ENCODE results near the gene RGL4. TPM values are rescaled to one million over a fixed set of nuclear protein-coding genes. Genes with fewer than 3 reads are reported as not detected.

RGL4 gene
- total and polyA plus RNA-seq, 2 experiments from 2014 or later: 0.68 TPM; not detected in 1

- Histone ChIP-seq H3K9me2 (replicated peaks; ENCODE audit: insufficient read depth) (no peaks in the 10 kb centered on the region), H2AFZ (no peak overlapping the region), H4K20me1 (ENCODE audit: insufficient read depth, poor library complexity, severe bottlenecking) (no peaks in the 10 kb centered on the region), H3K4me3 (no peak overlapping the region), H3K4me1 (ENCODE audit: insufficient read depth) (peaks cover 7% of the 10 kb centered on the region), H3K36me3 (replicated peaks; ENCODE audit: insufficient read depth, low read depth) (no peaks in the 10 kb centered on the region), H3K27ac (no peak overlapping the region), H3K4me2 (no peak overlapping the region), H3K27me3 (no peaks in the 10 kb centered on the region), H3K9me3 (ENCODE audit: low read depth) (no peaks in the 10 kb centered on the region), H3K79me2 (peaks cover 20% of the 10 kb centered on the region)
- WGBS (ENCODE audit: low lambda C conversion rate, missing lambda C conversion rate): 93% methylated on average over 4 of the region's 4 CpGs
- DNase-seq (ENCODE audit: low spot score): no peak
- no peak for TF ChIP-seq EZH2 (IDR thresholded peaks at IDR 0.05; ENCODE audit: borderline replicate concordance)
- no peak for TF ChIP-seq EZH2phosphoT487 (IDR thresholded peaks at IDR 0.05; ENCODE audit: low read depth, severe bottlenecking, unreplicated experiment)
- TF ChIP-seq CTCF (IDR thresholded peaks at IDR 0.05; ENCODE audit: poor library complexity): no peak
Measured at GRCh38 chr22:23698094-23698493, 7.3 kb downstream of the RGL4 start.

- H3K4me2 ChIP-seq: no peak overlapping the region
- H3K27ac ChIP-seq: no peak overlapping the region
- no peak for TF ChIP-seq CTCF (IDR thresholded peaks at IDR 0.05; ENCODE audit: poor library complexity)
- no peak for TF ChIP-seq EZH2phosphoT487 (IDR thresholded peaks at IDR 0.05; ENCODE audit: low read depth, severe bottlenecking, unreplicated experiment)
- no peak for TF ChIP-seq EZH2 (IDR thresholded peaks at IDR 0.05; ENCODE audit: borderline replicate concordance)
- H2AFZ ChIP-seq: no peak overlapping the region
- H3K27me3 ChIP-seq: no peaks in the 10 kb centered on the region
- no peaks in the 10 kb centered on the region for H3K9me3 ChIP-seq (ENCODE audit: low read depth)
- peaks cover 27% of the 10 kb centered on the region for H3K79me2 ChIP-seq
- no peak for DNase-seq (ENCODE audit: low spot score)
- no peak overlapping the region for H3K4me3 ChIP-seq
- H3K36me3 ChIP-seq (replicated peaks; ENCODE audit: insufficient read depth, low read depth): no peaks in the 10 kb centered on the region
- WGBS (ENCODE audit: low lambda C conversion rate, missing lambda C conversion rate): 98% methylated on average over 10 of the region's 10 CpGs
- H3K9me2 ChIP-seq (replicated peaks; ENCODE audit: insufficient read depth): no peaks in the 10 kb centered on the region
- H4K20me1 ChIP-seq (ENCODE audit: insufficient read depth, poor library complexity, severe bottlenecking): no peaks in the 10 kb centered on the region
- peaks cover 7% of the 10 kb centered on the region for H3K4me1 ChIP-seq (ENCODE audit: insufficient read depth)
Measured at GRCh38 chr22:23698673-23699235, 7.9 kb downstream of the RGL4 start.

GRCh38 chr22:23700706-23701105, 9.9 kb downstream of the RGL4 start:
- Histone ChIP-seq H3K4me3 (no peak overlapping the region), H3K27me3 (no peaks in the 10 kb centered on the region), H4K20me1 (ENCODE audit: insufficient read depth, poor library complexity, severe bottlenecking) (no peaks in the 10 kb centered on the region), H3K4me2 (no peak overlapping the region), H3K36me3 (replicated peaks; ENCODE audit: insufficient read depth, low read depth) (no peaks in the 10 kb centered on the region), H3K9me3 (ENCODE audit: low read depth) (no peaks in the 10 kb centered on the region), H3K4me1 (ENCODE audit: insufficient read depth) (peaks cover 7% of the 10 kb centered on the region), H3K9me2 (replicated peaks; ENCODE audit: insufficient read depth) (no peaks in the 10 kb centered on the region), H3K27ac (peak overlapping the region; percentile 87), H2AFZ (no peak overlapping the region), H3K79me2 (peaks cover 28% of the 10 kb centered on the region)
- 73% methylated on average over 7 of the region's 7 CpGs for WGBS (ENCODE audit: low lambda C conversion rate, missing lambda C conversion rate)
- DNase-seq (ENCODE audit: low spot score): peak; percentile 45
- TF ChIP-seq EZH2 (IDR thresholded peaks at IDR 0.05; ENCODE audit: borderline replicate concordance): no peak
- TF ChIP-seq CTCF (IDR thresholded peaks at IDR 0.05; ENCODE audit: poor library complexity): no peak
- no peak for TF ChIP-seq EZH2phosphoT487 (IDR thresholded peaks at IDR 0.05; ENCODE audit: low read depth, severe bottlenecking, unreplicated experiment)
